Activated T-cell treated with anti-CD3 and anti-CD28 coated beads, Interleukin-2, amount 50 U/mL, for 24 hours (primary cell): Measurements from ENCODE around the gene MCRIP2.
A peak's percentile ranks its signal among the peaks of the same experiment; 100 is the strongest.

Experiments used
- DNase-seq: peaks from one replicate; pipeline ENCODE4 v3.0.0-alpha.2; 2020
- H3K27ac Mint-ChIP-seq: 2 replicates; pipeline ENCODE4 v1.8.0; 2020; ENCODE audit warnings: mild to moderate bottlenecking, mixed read lengths
- H3K27me3 Mint-ChIP-seq: 2 replicates; pipeline ENCODE4 v1.8.0; 2020; ENCODE audit warnings: mixed read lengths
- H3K36me3 Mint-ChIP-seq: 2 replicates; pipeline ENCODE4 v1.8.0; 2020; ENCODE audit warnings: low read depth, mixed read lengths
- H3K4me1 Mint-ChIP-seq: 2 replicates; pipeline ENCODE4 v1.8.0; 2020; ENCODE audit warnings: low read depth, mixed read lengths
- H3K4me3 Mint-ChIP-seq: 2 replicates; pipeline ENCODE4 v1.8.0; 2020; ENCODE audit warnings: mild to moderate bottlenecking, moderate library complexity, mixed read lengths
- H3K9me3 Mint-ChIP-seq: 2 replicates; pipeline ENCODE4 v1.8.0; 2020; ENCODE audit warnings: mixed read lengths

The MCRIP2 gene

DNA sequence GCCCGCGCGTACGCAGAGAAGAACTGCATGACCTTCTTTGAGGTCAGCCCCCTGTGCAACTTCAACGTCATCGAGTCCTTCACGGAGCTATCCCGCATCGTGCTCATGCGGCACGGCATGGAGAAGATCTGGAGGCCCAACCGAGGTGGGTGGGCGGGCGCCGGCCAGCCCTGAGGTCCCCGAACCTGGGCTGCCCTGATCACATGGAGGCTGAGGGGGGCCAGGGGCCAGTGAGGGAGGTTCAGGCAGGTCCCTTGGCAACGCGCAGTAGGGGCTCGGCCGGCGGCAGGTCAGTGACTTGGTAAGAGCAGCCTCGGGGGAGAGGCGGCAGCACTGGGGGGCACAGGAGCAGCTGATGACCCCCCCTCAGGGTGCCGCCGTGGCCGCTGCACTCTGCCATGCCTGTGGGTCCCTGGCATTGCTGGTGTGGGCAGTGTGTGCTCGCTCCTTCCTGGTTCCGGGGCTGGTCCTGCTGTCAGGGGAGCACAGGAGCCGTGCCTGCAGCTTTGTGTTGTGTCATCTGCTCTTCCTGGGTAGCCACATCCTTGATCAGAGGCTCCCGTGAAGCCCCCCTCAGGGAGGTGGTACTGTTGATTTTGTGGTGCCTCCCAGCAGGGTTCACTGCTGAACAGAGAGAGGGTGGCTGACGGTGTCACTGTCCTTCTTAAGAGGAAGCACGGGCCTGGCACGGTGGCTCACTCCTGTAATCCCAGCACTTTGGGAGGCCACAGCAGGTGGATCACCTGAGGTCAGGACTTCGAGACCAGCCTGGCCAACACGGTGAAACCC lies 15.5 kb upstream of the MCRIP2 start:
- DNase-seq, result no peak
- Mint-ChIP-seq H3K27ac (no peak overlapping the region), H3K9me3 (no peaks in the 10 kb centered on the region), H3K27me3 (no peaks in the 10 kb centered on the region), H3K36me3 (peaks cover 25% of the 10 kb centered on the region), H3K4me3 (no peak overlapping the region), H3K4me1 (no peaks in the 10 kb centered on the region)

DNA sequence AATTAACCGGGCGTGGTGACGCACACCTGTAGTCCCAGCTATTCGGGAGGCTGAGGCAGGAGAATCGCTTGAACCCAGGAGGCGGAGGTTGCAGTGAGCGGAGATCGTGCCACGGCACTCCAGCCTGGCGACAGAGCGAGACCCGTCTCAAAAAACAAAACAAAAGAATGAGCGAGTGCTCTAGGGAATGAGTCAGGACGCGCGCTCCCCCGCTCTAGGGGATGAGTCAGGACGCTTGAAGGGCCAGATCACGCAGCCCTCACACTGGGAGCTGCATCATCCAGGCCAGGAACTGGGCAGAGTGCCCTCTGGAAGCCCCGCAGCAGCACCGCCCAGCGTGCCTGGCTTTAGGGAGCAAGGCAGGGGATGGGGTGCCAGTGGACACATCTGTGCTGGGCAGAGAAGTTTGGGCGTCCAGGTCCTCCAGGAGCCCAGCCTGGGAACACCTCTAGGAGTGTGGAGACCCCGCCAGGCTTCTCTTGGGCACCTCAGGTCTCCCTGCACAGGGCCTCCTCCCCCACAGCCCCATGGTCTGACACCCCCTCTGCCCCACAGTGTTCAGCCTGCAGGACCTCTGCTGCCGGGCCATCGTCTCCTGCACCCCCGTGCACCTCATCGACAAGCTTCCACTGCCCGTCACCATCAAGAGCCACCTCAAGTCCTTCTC lies 14.7 kb upstream of the MCRIP2 start:
- Mint-ChIP-seq H3K27me3 (no peaks in the 10 kb centered on the region), H3K9me3 (no peaks in the 10 kb centered on the region), H3K27ac (no peak overlapping the region), H3K4me1 (no peaks in the 10 kb centered on the region), H3K4me3 (no peak overlapping the region), H3K36me3 (peaks cover 25% of the 10 kb centered on the region)
- DNase-seq, result no peak

DNA sequence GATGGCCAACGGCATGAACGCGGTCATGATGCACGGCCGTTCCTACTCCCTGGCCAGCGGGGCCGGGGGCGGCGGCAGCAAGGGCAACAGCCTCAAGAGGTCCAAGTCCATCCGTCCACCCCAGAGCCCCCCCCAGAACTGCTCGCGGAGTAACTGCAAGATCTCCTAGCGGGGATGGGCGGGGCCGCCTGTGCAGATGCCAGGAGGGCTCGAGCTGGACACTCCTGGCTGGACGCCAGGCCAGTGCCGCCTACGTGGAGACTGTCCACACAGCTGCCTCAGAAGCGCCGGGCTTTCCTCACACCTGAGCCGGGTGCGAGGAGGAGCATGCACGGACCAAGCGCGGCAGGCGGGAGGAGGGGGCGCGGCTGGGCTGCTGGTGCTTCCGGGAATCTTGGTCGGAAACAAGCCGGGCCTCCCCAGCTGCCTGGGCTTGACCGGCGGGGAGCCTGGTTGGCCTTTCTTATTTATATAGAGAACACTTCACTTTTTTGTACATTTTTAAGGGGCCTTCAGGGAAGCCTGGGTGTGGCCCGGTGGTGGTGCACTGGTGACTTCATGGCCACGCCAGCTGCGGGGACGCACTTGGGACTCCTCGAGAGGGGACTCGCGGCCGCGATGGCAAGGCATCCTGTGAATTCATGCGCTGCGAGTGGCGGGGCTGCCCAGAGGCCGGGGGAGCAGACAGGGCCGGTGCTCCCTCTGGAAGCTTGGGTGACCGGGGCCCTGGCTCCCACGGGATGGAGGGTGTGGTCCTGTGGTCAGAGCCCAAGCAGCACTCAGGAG lies 14.0 kb upstream of the MCRIP2 start:
- peaks cover 25% of the 10 kb centered on the region for H3K36me3 Mint-ChIP-seq
- no peak overlapping the region for H3K4me3 Mint-ChIP-seq
- no peak for DNase-seq
- H3K27ac Mint-ChIP-seq, result no peak overlapping the region
- H3K4me1 Mint-ChIP-seq, result no peaks in the 10 kb centered on the region
- no peaks in the 10 kb centered on the region for H3K9me3 Mint-ChIP-seq
- H3K27me3 Mint-ChIP-seq, result no peaks in the 10 kb centered on the region

DNA sequence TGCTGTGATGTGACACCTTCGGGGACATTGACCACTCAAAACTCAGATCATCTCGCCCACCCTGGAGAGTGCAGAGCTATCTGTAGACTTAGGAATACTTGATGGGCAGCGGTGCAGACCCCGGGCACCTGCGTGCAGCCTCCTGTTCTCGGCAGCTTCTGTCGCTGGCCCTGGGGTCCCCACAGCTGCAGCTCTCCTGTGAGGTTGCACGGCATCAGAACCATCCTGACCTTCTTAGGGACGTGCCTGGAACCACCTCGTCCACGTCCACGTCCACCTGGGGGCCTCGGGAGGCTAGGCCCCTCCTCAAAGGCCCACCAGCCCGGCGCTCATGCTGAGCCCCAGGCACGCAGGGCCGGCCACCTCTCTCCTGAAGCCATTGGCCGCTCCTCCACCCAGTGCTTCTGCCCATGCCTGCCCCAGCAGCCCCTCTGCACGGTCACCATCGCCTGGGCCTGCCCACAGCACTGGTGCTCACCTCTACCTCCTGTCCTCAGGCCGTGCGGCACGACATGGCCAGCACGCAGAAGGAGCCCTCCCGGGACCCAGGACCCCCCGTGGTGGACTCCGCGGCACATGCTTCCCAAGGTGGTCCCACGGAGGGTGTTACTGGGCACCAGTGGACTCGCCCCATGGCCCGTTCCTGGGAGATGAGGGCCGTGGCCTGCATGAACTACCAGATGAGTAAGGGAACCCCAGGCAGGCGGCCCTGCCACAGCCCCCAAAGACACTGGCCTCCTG lies 13.1 kb upstream of the MCRIP2 start:
- peaks cover 25% of the 10 kb centered on the region for H3K36me3 Mint-ChIP-seq
- H3K27me3 Mint-ChIP-seq, result no peaks in the 10 kb centered on the region
- no peak overlapping the region for H3K4me3 Mint-ChIP-seq
- no peak for DNase-seq
- no peaks in the 10 kb centered on the region for H3K9me3 Mint-ChIP-seq
- no peaks in the 10 kb centered on the region for H3K4me1 Mint-ChIP-seq
- no peak overlapping the region for H3K27ac Mint-ChIP-seq

DNA sequence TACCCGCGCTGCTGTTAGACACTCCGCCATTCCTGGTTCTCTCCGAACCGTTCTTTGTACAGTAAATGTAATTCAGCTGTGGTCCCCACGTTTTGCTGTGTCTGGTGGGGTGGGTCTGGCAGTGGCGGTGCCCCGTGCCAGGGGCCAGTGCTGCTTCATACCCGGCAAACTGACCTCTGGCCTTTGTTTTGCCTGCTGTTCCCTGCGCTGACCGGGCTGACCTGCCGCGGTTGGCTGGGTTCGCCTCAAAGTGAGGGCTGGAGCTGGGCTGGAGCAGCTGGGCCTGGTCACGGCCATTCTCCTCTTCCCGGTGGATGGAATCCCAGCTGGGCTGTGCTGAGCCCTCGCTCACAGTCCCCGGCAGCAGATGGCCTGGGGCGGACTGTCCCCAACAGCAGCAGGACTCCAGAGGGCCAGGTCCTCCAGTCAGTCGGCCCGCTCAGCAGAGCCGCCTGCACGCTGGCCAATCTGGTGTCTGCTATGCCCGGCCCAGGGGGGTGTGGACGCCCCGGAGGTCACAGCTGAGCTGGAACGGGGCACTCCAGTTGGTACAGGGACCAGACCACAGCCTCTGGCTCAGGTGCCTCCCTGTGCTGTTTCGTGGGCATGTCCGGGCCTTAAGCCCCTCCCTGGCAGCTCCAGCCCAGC lies 12.3 kb upstream of the MCRIP2 start:
- H3K4me3 Mint-ChIP-seq, result no peak overlapping the region
- H3K27ac Mint-ChIP-seq, result peak overlapping the region; percentile 33
- H3K27me3 Mint-ChIP-seq, result no peaks in the 10 kb centered on the region
- no peak for DNase-seq
- no peaks in the 10 kb centered on the region for H3K9me3 Mint-ChIP-seq
- H3K4me1 Mint-ChIP-seq, result peaks cover 1% of the 10 kb centered on the region
- peaks cover 32% of the 10 kb centered on the region for H3K36me3 Mint-ChIP-seq

DNA sequence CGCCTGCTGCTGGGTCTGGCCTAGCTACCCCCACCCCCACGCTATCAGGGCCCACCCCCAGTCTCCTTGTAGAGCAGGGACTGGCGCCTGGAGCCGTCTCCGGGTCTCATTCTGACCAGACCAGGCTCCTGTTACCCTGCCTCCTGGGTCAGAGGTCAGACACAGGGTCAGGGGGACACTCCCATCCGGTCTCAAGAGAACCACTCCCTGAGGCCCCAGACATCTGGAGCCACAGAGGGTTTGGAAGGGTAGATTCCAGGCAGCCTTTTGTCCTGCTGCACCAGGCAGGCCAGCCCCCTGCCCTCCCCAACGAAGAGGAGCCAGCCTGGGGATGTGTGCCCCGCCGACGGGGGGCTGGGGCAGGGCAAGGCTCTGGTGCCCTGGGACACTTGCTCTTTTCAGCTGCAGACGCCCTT lies 11.8 kb upstream of the MCRIP2 start:
- Mint-ChIP-seq H3K27ac (no peak overlapping the region), H3K9me3 (no peaks in the 10 kb centered on the region), H3K4me1 (peaks cover 4% of the 10 kb centered on the region), H3K36me3 (peaks cover 37% of the 10 kb centered on the region), H3K27me3 (no peaks in the 10 kb centered on the region), H3K4me3 (no peak overlapping the region)
- no peak for DNase-seq

DNA sequence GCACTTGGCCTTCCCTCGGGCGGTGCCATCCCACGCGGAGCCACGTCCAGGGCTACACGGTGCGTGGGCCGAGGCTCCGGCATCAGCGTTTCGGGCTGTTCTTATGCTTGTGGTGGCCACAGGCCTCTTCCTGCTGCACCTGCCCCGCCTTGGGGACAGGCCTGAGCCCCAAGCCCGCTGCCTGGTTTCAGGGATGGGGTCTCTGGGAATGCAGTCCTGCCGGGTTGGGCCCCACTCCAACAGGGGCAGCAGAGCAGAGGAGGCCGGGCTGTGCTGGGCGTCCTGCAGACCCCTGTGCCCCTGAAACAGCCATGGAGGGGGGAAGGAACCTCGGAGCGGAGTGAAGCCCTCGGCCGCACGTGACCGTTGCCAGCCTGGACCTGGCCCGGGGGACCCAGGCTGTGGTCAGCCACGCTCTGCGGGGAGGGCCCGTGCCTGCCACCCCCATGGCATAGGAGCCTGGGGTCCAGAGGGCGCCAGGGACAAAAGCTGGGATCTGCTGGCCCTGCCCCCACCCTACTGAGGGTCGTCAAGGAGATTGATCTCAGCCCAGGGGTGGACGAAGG lies 11.3 kb upstream of the MCRIP2 start:
- no peaks in the 10 kb centered on the region for H3K27me3 Mint-ChIP-seq
- peaks cover 38% of the 10 kb centered on the region for H3K36me3 Mint-ChIP-seq
- H3K4me3 Mint-ChIP-seq, result no peak overlapping the region
- no peak overlapping the region for H3K27ac Mint-ChIP-seq
- H3K9me3 Mint-ChIP-seq, result no peaks in the 10 kb centered on the region
- no peak for DNase-seq
- H3K4me1 Mint-ChIP-seq, result peaks cover 5% of the 10 kb centered on the region

DNA sequence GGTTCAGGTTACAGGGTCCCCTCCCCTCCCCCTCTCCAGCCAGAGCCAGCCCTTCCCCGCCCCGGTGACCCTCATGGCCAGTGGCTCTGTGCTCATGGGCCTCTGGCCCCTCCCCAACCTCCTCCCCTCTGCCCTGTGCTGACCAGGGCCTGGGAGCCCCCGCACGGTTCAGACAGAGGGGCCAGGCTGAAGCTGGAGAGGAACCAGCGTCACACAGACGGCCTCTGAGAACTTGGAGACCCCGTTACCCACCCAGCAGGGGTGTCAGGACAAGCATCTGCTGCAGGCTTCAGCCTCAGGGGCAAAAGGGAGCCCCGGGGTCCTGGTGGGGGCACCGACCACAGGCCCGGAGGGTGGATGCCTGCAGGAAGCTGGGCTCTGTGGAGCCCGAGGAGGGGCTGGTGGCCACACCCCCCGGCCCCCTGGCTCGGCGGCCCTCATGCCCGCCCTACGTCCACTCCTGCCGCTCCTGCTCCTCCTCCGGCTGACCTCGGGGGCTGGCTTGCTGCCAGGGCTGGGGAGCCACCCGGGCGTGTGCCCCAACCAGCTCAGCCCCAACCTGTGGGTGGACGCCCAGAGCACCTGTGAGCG lies 10.7 kb upstream of the MCRIP2 start, which contains the start of gene WFIKKN1:
Gene WFIKKN1, plus strand, starts transcription at position 171 of the 591 bp plus-strand sequence. Its CDS starts 269 bp downstream, at position 440.
- H3K36me3 Mint-ChIP-seq, result peaks cover 39% of the 10 kb centered on the region
- no peak within 1 kb of the TSS for H3K27ac Mint-ChIP-seq
- H3K9me3 Mint-ChIP-seq, result no peaks in the 10 kb centered on the region
- peak; percentile 40 for DNase-seq
- H3K4me3 Mint-ChIP-seq, result no peak within 1 kb of the TSS
- H3K4me1 Mint-ChIP-seq, result peaks cover 5% of the 10 kb centered on the region
- no peaks in the 10 kb centered on the region for H3K27me3 Mint-ChIP-seq

DNA sequence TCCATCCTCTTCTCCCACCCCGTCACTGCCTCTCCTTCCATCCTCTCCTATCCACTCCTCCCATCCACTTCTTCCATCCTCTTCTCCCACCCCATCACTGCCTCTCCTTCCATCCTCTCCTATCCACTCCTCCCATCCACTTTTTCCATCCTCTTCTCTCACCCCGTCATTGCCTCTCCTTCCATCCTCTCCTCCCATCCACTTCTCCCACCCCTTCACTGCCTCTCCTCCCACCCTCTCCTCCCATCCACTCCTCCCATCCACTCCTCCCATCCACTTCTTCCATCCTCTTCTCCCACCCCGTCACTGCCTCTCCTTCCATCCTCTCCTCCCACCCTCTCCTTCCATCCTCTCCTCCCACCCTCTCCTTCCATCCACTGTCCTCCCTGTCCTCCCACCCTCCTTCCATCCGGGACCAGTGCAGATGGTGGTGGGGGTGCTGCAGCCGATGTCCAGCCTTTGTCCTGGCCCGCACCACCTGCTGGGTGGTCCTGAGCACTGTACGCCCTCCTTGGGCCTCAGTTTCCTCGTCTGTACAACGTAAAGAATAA lies 9.7 kb upstream of the MCRIP2 start:
- no peaks in the 10 kb centered on the region for H3K9me3 Mint-ChIP-seq
- peaks cover 36% of the 10 kb centered on the region for H3K36me3 Mint-ChIP-seq
- H3K27ac Mint-ChIP-seq, result no peak overlapping the region
- no peak overlapping the region for H3K4me3 Mint-ChIP-seq
- H3K27me3 Mint-ChIP-seq, result no peaks in the 10 kb centered on the region
- DNase-seq, result no peak
- H3K4me1 Mint-ChIP-seq, result peaks cover 11% of the 10 kb centered on the region

DNA sequence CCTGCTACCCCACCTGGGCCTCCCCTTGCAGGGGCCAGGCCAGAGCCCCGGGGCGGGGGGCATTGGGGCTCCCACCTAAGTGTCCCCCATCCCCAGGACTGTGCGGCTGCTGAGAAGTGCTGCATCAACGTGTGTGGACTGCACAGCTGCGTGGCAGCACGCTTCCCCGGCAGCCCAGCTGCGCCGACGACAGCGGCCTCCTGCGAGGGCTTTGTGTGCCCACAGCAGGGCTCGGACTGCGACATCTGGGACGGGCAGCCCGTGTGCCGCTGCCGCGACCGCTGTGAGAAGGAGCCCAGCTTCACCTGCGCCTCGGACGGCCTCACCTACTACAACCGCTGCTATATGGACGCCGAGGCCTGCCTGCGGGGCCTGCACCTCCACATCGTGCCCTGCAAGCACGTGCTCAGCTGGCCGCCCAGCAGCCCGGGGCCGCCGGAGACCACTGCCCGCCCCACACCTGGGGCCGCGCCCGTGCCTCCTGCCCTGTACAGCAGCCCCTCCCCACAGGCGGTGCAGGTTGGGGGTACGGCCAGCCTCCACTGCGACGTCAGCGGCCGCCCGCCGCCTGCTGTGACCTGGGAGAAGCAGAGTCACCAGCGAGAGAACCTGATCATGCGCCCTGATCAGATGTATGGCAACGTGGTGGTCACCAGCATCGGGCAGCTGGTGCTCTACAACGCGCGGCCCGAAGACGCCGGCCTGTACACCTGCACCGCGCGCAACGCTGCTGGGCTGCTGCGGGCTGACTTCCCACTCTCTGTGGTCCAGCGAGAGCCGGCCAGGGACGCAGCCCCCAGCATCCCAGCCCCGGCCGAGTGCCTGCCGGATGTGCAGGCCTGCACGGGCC lies 8.9 kb upstream of the MCRIP2 start:
- peaks cover 30% of the 10 kb centered on the region for H3K36me3 Mint-ChIP-seq
- peaks cover 15% of the 10 kb centered on the region for H3K4me1 Mint-ChIP-seq
- no peak overlapping the region for H3K27ac Mint-ChIP-seq
- no peak overlapping the region for H3K4me3 Mint-ChIP-seq
- no peak for DNase-seq
- no peaks in the 10 kb centered on the region for H3K9me3 Mint-ChIP-seq
- no peaks in the 10 kb centered on the region for H3K27me3 Mint-ChIP-seq

DNA sequence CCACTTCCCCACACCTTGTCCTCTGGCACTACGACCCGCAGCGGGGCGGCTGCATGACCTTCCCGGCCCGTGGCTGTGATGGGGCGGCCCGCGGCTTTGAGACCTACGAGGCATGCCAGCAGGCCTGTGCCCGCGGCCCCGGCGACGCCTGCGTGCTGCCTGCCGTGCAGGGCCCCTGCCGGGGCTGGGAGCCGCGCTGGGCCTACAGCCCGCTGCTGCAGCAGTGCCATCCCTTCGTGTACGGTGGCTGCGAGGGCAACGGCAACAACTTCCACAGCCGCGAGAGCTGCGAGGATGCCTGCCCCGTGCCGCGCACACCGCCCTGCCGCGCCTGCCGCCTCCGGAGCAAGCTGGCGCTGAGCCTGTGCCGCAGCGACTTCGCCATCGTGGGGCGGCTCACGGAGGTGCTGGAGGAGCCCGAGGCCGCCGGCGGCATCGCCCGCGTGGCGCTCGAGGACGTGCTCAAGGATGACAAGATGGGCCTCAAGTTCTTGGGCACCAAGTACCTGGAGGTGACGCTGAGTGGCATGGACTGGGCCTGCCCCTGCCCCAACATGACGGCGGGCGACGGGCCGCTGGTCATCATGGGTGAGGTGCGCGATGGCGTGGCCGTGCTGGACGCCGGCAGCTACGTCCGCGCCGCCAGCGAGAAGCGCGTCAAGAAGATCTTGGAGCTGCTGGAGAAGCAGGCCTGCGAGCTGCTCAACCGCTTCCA lies 8.1 kb upstream of the MCRIP2 start:
- Mint-ChIP-seq H3K27ac (no peak overlapping the region), H3K9me3 (no peaks in the 10 kb centered on the region), H3K4me3 (no peak overlapping the region), H3K4me1 (peaks cover 15% of the 10 kb centered on the region), H3K27me3 (no peaks in the 10 kb centered on the region), H3K36me3 (peaks cover 23% of the 10 kb centered on the region)
- no peak for DNase-seq

DNA sequence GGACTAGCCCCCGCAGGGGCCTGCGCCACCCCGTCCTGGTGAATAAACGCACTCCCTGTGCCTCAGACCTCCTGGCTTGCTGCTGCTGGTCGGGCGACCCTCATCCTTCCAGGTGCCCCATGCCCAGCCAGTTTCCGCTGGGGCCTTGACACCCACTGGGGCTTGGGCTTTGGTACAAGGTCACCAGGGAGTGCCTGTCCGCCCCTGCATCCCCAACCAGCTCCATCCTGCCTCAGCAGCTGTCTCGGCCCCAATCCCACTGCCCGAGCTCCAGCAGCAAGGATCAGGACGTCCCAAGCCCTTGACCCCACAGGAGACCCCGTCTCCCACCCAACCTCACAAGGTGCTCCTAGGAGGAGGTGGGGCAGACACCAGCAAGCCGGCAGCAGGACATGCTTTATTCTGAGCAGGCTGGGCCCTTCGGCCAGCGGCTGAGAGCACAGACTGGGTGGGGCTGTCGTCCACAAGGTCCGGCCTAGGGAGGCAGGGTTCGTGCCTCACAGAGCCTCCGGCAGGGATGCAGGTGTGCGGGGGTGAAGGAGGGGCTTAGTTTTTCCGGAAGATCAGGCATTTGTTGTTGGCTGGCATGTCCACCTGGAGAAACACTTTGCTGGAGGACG lies 7.5 kb upstream of the MCRIP2 start:
- H3K27ac Mint-ChIP-seq, result peak overlapping the region; percentile 81
- peak overlapping the region; percentile 86 for H3K4me3 Mint-ChIP-seq
- no peak for DNase-seq
- no peaks in the 10 kb centered on the region for H3K27me3 Mint-ChIP-seq
- H3K4me1 Mint-ChIP-seq, result peaks cover 15% of the 10 kb centered on the region
- peaks cover 21% of the 10 kb centered on the region for H3K36me3 Mint-ChIP-seq
- no peaks in the 10 kb centered on the region for H3K9me3 Mint-ChIP-seq
